GM11168 (cell line): ENCODE results near the gene GTPBP6.
"Not testable (repeated sequence)": the region's sequence is repeated elsewhere in the genome, so short reads cannot be mapped to it uniquely, and the experiment has no call there.

Experiments used
- in situ Hi-C: fragments of 300-500 bp; cut with MboI; formaldehyde crosslinking; loops from one replicate; pipeline ENCODE4 v1.12.0; 2022; ENCODE audit warnings: low sequenced_read_pairs; ENCODE audit not compliant: unreplicated experiment

GTPBP6 gene

DNA sequence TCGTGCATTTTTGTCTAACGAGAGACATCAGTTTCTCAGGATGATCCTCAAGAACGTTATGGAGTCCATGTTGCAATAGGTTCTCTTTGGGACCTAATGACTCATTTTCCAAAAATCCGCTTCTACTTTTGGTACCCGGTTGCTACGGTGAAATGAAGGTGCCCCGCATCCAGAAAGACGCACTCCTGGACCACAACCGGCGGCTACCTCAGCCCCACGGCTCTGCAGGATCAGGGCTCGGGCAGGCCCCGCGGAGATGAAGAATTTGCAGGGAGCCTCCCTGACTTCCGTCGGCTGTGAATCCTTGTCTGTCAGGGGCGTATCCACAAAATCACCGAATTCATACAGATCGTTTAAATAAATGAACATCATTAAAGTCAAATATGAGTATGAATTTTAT, 15.6 kb downstream of the GTPBP6 start:
- in situ Hi-C loops = no loop called here

DNA sequence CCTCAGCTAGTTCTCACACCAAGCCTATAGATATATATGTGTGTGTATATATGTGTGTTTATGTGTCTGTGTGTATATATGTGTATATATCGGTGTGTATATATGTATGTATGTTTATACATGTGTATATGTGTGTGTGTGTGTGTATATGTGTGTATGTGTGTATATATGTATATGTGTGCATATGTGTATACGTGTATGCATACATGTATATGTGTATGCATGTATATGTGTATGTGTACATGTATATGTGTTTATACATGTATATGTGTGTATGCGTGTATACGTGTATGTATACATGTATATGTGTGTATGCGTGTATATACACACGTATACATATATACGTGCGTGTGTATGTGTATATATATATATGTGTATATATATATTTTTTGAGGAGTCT, 18.3 kb downstream of the GTPBP6 start:
- in situ Hi-C loops = no loop called here

DNA sequence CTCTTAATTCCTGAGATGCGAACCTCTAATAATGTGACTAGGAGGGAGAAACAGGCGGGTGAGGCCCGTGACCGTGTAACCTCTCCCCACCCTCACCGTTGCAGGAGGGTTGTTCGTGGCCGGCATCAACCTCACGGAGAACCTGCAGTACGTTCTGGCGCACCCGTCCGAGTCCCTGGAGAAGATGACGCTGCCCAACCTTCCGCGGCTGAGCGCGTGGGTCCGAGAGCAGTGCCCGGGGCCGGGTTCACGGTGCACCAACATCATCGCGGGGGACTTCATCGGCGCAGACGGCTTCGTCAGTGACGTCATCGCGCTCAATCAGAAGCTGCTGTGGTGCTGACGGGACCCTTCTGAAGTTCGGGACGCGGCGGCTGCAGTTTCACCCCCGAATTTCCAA, 19.6 kb downstream of the GTPBP6 start:
- in situ Hi-C loops = no loop called here

DNA sequence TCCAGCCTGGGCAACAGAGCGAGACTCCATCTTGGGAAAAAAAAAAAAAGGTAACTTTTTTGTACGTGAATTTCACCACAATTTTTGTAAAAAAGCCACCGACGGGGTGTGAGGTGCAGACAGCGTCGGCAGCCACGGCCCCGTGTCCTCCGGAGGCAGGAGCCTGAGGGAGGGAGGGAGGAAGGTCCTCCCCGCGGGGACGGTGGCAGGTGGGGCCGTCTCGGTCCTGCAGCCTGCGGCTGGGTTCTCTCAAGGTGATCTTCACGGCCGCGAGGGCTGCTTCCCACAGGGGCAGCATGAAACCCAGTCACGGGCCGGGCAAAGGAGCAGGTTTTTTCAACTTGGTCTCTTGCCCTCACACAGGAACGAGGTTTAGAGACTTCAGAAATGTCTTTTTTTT, 23.5 kb downstream of the GTPBP6 start:
- in situ Hi-C loops = no loop called here

DNA sequence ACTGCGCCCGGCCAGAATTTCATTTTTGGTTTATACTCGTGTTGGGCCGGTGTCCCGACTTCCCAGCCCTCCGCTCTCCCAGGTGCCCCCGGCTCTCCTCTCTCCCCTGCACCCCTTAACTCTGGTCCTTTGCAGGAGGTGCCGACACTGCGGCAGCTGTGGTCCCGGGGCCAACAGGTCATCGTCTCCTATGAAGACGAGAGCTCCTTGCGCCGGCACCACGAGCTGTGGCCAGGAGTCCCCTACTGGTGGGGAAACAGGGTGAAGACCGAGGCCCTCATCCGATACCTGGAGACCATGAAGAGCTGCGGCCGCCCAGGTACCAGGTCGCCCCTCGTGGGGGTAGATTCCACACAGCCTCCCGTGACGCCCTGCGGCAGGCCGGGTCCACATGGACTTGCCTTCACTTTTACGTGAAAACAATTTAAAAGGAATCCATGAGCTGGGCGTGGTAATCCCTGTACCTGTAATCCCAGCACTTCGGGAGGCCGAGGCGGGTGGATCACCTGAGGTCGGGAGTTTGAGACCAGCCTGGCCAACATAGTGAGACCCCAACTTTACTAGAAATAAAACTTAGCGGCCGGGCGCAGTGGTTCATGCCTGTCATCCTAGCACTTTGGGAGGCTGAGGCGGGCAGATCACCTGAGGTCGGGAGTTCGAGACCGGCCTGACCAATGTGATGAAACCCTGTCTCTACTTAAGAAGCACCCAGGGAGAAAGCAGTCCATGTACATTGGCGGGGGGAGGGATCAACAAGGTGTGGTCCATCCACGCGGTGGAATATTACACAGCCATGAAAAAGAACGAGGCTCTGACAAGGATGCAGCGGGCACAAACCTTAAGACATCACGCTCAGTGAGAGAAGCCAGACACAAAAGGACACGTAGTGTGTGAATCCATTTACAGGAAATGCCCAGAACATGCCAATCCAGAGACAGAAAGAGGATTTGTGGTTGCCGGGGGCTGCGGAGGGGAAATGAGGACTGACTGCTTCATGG, 25.4 kb downstream of the GTPBP6 start:
- in situ Hi-C loops = no loop called here

DNA sequence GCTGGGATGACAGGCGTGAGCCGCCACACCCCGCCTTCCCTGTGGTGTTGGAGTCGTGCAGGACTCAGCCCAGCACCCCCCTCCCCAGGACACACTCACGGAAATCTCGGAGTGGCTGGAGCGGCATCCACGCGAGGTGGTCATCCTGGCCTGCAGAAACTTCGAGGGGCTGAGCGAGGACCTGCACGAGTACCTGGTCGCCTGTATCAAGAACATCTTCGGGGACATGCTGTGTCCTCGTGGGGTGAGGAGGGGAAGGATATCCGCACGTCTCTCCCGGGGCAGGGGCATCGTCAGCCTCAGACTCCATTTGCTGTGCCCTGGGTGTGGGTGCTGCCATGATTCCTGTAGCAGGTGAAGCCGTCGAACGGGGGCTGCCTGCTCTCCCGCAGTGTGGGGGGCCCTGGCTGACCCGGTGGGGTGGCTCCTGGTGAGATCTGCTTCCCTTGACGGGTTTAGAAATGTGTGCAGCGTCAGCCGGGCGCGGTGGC, 27.1 kb downstream of the GTPBP6 start:
- in situ Hi-C loops = no loop called here

DNA sequence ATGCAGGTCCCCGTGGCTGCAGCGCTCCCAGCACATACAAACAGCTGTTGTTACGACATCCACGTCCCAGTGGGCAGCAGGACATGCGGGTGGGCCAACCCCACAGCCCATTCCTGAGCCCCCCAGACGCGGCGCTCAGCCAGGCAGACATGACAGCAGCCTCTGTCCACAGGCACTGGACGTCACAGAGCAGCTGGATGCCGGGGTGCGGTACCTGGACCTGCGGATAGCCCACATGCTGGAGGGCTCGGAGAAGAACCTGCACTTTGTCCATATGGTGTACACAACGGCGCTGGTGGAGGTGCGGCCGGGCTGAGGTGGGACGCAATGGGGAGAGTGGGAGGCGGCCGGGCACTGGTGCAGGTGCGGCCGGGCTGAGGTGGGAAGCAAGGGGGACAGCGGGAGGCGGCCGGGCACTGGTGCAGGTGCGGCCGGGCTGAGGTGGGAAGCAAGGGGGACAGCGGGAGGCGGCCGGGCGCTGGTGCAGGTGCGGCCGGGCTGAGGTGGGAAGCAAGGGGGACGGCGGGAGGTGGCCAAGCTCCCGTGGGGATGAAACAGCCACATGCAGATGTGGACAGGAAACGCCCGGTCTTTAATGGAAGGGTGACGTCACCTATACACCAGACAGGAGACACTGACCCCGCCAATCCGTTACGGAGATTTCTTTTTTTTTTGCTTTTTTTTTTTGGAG, 28.0 kb downstream of the GTPBP6 start:
- in situ Hi-C loops = no loop called here

DNA sequence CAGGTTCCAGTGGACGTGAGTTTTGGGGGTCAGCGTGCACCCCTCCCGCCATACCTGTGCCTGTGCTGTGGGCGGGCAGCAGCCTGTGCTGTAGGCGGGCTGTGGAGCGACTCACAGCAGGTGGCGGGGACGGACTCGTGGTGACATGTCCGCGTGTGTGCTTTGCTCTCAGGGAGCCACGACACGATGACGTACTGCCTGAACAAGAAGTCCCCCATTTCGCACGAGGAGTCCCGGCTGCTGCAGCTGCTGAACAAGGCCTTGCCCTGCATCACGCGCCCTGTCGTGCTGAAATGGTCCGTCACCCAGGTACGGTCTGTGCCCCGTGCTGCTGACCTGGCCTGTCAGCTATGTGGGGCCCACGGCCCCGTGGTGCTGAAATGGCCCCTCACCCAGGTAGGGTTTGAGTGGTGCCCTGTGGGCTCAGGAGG, 30.0 kb downstream of the GTPBP6 start:
- in situ Hi-C loops = no loop called here

DNA sequence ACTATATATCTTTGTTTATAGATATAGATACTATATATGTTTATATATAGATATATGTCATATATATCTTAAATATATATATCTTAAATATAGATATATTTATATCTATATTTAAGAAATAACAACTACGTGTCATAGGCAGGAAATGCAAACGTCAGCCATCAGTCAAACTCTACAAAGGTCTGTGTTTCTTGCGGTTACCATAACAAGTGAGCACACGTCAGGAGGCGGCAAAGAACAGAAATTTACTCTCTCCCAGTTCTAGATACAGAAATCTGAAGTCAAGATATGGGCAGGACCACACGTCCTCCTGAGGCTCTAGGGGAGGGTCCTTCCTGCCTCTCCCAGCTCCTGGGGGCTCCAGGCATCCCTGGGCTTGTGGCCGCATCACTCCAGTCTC, 30.9 kb downstream of the GTPBP6 start:
- in situ Hi-C loops = no loop called here

DNA sequence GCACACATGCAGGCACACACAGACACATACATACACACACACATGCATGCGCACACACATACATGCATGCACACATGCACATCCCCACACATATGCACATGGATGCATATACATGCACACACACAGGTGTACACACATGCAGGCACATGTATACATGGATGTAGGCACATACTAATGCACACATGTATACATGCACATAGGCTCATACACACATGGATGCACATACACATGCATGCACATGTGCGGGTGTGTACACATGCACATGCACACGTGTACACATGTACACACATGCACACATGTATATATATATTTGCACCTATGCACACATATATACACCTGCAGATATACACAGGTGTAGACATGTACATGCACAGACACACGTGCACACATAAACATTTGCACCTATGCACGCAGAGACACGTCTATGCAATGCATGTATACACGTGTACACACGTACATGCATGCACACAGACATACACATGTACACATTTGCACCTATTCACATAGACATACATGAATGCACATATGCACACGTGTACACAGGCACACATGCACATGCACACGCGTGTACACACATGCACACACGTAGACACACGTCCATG, 33.4 kb downstream of the GTPBP6 start:
- in situ Hi-C loops = no loop called here

DNA sequence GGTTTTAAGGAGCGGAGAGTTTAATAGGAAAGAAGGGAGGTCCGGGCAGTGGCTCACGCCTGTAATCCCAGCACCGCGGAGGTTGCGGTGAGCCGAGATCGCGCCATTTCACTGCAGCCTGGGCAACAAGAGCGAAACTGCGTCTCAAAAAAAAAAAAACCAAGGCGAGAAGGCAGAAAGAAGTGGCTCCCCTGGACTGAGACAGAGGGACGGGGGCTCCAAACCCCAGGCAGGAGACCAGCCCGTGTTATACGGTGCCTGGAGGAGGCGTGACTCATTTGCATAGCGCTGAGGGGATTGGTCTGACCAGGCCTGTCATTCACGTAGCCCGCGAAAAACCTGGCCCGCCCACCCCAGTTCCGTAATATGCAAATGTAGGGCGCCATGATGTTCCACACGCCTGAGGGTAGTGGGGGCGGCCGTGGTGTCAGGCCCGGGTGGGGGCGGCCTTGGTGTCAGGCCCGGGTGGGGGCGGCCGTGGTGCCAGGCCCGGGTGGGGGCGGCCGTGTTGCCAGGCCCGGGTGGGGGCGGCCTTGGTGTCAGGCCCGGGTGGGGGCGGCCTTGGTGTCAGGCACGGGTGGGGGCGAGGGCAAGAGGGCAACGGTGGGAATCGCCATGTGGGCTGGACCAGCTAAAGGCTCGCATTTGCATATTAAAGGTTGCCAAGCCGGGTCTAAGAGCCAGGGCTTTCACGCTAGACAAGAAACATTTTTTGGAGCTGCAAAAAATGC, 35.3 kb downstream of the GTPBP6 start:
- in situ Hi-C loops = no loop called here

DNA sequence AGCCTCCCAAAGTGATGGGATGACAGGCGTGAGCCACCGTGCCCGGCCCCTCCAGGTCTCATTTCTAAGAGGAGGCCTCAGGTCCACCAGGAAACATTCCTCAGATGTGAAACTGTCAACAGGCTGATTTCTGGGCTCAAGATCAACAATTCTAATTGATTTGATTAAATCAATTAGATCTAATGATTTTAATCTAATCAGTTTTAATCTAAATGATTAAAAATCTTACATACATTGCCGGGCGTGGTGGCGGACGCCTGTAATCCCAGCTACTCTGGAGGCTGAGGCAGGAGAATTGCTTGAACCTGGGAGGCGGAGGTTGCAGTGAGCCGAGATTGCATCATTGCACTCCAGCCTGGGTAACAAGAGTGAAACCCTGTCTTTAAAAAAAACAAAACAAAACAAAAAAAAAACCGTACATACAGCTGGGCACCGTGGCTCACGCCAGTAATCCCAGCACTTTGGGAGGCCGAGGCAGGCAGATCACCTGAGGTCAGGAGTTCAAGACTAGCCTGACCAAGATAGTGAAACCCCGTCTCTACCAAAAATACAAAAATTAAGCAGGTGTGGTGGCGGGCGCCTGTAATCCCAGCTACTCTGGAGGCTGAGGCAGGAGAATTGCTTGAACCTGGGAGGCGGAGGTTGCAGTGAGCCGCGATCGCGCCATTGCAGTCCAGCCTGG, 36.5 kb downstream of the GTPBP6 start:
- in situ Hi-C loops = not testable (repeated sequence)

DNA sequence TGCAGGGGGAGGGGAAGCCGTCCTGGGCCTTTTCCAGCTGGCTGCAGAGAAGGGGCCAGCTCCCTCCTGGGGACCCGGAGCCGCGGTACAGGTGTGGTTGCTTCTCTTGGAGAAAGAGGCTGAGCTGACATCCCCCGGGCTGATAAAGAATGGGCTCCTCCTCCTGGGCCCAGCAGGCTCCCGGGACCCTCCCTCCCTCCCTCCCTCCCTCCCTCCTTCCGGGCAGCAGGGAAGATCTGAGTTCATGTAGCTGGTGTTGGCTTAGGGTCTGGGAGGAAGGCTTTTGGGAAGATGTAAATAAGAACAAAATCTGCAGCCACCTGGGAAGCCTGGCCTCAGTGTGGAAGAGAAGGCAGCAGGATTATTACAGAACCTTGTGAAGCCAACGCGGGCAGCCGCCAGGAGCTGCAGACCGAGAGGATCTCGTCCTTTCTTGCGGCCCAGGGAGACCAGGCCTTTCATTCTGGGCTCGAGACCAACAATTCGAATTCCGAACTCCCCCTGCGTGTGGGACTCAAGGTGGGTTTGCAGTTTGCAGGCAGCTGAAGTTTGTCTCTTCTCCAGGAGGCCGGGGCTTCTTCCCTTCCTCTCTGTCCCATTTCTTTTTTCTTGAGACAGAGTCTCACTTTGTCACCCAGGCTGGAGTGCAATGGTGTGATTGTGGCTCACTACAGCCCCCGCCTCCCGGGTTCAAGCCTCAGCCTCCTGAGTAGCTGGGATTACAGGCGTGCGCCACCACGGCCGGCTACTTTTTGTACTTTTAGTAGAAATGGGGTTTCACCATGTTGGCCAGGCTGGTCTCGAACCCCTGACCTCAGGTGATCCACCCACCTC, 37.2 kb downstream of the GTPBP6 start, which contains the start of gene PLCXD1:
TSS of gene PLCXD1 (plus strand) at position 216 of the 834 bp plus-strand sequence. CDS start 2,807 bp downstream, outside the sequence.
- in situ Hi-C loops = no loop called here

DNA sequence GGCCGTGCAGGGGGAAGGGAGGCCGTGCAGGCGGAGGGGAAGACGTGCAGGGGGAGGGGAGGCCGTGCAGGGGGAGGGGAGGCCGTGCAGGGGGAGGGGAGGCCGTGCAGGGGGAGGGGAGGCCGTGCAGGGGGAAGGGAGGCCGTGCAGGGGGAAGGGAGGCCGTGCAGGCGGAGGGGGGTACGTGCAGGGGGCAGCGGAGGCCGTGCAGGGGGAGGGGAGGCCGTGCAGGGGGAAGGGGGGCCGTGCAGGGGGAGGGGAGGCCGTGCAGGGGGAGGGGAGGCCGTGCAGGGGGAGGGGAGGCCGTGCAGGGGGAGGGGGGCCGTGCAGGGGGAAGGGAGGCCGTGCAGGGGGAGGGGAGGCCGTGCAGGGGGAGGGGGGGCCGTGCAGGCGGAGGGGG, 37.9 kb downstream of the GTPBP6 start:
- in situ Hi-C loops = not testable (repeated sequence)

DNA sequence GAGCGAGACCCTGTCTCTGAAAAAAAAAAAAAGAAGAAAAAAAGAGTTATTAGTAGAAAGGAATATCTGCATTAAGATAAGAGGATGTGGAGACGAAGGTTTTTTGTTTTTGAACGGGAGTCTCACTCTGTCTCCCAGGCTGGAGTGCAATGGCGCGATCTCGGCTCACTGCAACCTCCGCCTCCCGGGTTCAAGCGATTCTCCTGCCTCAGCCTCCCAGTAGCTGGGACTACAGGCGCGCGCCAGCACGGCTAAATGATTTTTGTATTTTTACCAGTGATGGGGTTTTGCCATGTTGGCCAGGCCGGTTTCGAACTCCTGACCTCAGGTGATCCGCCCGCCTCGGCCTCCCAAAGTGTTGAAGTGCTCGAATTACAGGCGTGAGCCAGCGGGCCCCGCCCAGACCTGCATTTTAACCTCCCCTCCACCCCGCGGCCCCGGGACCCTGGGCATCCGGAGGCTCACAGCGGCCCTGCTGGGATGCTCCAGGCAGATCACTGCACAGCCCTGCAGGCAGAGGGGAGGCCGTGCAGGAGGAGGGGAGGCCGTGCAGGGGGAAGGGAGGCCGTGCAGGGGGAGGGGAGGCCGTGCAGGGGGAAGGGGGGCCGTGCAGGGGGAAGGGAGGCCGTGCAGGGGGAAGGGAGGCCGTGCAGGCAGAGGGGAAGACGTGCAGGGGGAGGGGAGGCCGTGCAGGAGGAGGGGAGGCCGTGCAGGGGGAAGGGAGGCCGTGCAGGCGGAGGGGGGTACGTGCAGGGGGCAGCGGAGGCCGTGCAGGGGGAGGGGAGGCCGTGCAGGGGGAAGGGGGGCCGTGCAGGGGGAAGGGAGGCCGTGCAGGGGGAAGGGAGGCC, 38.6 kb downstream of the GTPBP6 start:
- in situ Hi-C loops = not testable (repeated sequence)

DNA sequence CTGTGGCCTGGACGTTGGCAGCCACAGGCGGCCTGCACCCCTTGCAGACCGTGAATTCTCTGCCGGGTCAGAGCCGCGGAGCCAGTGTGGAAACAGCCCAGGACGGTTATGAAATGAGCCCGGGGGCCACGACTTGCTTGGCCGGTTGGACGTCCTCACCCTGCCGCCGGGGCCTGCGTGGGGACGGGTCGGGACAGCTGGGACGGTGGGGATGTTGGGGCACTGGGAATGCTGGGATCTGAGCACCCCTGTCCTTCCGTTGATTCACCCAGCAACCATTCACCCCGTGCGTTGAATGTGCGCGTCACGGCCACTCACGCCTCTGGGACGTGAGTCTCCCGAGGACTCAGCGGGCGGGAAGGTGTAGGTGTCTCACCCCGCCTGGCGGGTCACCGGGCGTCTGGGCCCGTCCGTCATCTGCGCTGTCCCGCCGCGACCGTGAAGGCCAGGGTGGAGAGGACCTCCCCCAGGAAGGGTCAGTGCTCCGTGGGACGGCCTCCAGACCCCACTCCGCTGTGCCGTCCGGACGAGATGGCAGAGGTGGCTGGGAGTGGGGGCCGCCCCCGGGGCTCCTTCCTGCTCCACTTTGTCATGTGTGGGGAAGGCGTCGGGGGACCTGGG, 41.9 kb downstream of the GTPBP6 start:
- in situ Hi-C loops = no loop called here

DNA sequence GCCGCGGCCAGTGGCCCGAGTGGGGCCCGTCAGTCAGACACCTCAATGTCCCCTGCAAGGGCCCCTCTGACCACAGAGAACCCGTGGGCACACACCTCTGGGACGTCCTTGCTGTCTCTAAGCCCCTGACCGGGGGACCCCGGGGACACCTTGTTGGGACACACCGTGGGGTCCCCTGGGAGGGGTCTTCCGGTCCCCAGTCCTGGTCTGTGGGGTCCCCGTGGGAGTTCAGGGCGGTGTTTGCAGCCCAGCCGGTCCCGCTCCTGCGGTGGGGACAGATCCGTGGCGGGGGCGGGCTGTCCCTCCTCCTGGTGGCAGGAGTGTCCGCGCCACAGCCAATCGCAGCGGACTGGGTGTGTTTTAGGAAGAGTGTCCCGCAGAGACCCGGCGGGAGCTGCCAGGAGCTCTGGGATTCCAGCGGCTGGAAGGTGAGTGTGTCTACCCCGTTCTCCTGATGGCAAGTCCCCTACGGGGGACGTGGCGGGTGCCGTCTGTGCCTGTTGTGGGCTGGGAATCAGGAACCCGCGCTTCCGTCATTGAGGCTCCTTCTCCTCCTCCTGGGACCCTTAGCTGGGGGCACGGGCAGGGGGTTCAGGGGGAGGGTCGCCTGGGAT, 42.5 kb downstream of the GTPBP6 start:
- in situ Hi-C loops = no loop called here
